Kidney tubule cell (primary cell): Measurements from ENCODE around the gene RASAL2.

Experiments
- DNase-seq: peaks from one replicate; pipeline ENCODE4 v3.0.0-alpha.2; 2018; ENCODE audit warnings: low spot score

The RASAL2 gene

GRCh38 chr1:178093951-178094738 is at the start of gene RASAL2:
Gene RASAL2, plus strand, starts transcription at chr1:178094104. Its CDS starts 389 bp downstream, at chr1:178094493.
- peak; percentile 75 for DNase-seq

DNA sequence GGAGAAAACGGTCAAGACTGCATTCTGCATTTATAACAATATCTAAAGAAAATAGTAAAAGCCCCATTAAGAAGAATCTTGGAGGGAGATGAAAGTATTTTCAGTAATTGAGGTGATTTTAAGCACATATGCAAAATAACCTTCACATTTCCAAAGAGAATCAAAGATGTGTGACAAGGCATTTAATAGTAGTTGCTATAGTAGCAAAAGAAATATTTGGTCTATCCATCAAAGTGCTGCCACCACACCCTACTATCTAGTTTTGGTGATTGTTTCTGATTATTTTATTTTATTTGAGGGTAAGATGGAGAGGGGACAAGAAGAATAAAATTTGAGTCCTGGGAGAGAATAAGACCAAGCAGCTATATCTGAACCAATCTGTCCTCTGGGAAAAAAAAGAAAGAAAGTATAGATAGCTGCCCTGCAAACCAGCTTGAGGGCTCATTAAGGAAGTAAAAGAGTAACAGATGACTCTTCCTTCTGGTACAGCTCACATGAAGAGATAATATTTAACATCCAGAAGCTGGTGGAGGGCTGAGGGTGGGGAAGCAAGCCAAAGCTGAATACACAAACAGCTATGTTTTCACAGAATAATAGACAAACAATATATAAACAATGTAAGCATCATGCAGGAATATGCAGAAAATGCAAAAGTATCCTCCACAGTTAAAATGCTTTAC is 47.2 kb upstream of the RASAL2 start:
- peak; percentile 68 for DNase-seq

- DNase-seq = no peak
Measured at GRCh38 chr1:178047403-178048093, 46.4 kb upstream of the RASAL2 start.

DNA sequence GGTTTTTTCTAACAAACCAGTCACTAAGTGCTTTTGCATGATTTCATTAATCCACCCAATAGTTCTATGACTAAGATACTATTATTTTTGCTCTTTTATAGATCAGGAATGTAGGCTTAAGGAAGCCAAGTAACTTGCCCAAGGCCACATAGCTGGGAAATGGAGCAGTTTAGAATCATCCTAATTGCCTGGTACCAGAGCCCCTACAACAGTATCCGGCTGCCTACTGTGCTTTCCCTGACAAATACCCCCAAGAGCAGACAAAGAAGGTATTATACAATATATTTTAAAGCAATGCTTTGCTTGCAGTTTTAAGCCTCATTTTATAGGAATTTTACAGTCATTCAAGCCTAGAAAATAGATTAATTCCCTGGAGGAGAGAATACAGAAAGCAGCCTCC is 45.5 kb upstream of the RASAL2 start:
- DNase-seq = no peak

DNA sequence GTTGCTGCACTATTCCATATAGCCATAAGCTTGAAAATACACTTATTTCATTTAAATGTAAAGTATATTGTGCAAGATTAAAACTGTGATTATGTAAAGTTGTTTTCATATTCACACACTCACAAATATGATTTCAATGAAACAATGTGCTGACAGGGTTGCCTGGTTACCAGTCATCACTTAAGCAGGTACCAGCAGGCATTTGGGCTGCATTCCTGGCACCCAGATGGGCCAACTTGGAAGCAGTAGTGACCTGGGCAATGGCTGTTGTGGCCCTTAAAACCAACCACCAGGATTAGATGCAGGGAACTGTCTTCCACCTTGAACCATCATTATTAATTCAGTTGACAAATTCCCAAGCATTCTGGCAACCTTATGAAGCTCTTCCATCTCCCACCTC is 45.0 kb upstream of the RASAL2 start:
- no peak for DNase-seq

- DNase-seq = no peak
Measured at GRCh38 chr1:178050084-178050483, 43.8 kb upstream of the RASAL2 start.

DNA sequence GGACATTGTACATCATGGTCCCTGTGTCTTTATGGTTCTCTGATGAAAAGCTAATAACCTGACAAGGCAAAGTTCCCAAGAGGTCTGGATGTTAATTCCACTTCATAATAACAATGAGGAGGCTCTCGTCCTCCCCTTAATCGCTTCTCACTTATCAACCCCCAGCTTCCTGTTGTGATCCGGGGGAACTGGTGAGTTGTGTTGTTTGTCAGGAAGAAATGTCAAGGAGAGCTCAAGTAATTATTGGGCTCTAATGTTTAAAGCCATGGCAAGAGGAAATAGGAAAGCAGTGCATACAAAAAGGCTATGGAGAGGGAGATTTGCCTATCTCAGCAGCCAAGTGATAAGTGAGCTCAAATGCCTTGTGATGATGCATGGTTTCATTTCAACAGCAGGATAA is 42.8 kb upstream of the RASAL2 start:
- DNase-seq = no peak

DNA sequence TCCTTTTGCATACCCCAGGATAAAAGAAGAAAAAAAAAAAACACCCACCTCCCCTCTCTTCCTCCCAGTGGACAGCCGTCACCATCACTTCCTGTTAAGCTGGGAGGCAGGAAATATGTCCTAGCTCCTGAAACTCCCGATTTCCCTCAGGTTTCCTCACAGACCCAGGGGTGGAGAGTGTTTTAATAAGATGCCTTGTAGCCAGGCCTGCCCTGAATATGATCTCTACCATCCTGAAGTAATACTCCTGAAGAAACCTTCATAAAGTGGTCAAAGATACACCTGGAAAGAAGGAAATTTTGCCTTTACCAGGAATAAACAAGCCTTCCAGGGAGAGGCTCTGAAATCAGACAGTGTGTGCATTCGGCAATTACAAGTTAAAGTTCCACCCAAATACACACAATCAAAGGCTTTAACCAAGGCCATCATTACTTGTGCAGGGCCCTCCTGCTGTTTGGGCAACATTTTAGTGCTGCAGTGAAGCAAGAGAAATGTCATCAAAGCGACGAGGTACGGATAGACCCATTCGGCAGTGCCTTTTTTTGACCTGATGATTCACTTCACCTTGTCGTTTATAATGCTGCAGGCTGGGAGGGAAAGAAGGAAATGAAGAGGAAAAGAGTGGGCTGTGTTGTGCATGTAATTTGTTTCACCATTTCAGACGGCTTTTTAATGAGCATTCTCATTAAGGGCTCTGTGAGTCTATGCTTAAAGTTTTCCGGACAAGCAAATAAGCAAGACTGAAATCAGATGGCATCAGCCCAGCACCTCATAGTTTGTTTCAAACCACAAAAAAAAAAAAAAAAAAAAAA is 41.0 kb upstream of the RASAL2 start:
- peak; percentile 76 for DNase-seq

DNA sequence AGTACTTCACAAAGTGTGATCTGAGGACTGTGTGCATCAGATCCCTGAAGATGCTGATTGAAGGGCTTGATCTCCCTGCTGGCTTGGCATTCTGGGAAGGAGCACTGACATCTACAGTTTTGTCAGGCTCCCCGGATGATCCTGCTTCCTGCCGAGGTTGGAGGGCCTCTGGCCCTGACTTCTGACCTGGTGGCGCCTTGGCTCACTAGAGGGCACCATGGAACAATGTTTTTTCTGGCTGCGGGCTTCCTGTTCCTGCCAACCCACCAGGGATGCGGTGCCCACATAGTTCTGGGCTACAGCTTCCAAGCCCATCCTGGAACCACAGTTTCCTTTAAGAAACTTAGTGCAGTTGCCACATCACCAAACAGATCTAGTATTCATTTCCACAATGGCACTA is 38.8 kb upstream of the RASAL2 start:
- DNase-seq = peak; percentile 61

DNA sequence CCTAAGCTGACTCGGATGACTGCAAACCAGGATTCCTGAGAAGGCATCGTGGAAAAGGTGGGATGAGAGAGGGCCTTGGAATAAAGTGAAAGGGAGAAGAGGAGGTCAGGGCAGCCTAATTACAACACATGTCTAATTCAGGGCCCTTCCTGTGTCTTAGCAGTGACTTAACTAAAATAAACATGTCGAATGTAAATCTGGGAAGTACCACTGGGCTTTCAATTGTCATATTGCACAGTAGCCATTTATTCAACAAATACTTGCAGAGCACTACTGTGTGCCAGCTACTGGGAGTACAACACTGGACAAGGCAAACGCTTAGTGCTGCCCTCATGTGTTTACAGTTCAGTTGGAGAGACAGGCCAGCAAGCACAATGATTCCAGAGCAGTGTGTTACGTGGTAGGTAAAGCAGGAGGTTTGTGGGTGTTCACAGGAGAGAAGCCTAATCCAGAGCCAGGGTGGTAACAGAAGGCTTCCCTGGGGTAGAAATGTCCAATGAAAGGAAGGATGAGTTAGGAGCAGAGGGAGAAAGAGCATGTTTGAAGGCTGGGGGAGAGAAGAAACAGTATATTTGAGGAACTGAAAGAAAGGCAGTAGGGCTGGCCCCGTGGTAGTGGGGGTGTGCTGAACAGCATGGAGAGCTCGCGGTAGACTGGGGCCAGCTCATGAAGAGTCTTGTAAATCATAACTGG is 38.0 kb upstream of the RASAL2 start:
- DNase-seq = peak; percentile 54

DNA sequence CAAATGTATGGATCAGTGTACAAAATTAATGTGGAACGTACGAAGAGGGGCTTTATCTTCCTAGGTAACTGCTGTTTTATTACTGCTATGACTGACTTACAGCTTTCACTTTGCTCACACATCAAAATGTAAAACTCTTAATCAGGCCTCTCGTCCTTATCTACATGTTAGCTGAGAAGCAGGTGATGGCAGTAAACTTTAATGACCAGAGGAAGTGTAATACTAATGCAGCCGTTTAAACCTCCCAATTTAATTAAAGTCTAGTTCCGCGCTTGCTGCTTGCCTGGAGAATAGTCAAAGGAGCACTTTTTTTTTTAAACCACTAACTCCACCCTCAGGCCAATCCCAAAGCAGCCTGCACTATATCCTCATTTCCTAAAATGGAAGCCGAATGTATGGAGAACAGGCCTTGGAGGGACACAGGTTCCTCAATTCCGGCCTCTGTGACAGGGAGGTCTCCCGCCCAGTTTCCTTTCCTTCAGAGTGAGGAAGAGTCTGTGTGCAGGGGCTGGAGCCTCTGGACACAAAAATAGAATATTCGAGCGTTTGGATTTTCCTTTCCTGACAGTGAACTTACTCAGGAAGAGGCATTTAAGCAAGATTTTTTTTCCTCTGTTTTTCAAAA is 36.7 kb upstream of the RASAL2 start:
- DNase-seq = no peak

DNA sequence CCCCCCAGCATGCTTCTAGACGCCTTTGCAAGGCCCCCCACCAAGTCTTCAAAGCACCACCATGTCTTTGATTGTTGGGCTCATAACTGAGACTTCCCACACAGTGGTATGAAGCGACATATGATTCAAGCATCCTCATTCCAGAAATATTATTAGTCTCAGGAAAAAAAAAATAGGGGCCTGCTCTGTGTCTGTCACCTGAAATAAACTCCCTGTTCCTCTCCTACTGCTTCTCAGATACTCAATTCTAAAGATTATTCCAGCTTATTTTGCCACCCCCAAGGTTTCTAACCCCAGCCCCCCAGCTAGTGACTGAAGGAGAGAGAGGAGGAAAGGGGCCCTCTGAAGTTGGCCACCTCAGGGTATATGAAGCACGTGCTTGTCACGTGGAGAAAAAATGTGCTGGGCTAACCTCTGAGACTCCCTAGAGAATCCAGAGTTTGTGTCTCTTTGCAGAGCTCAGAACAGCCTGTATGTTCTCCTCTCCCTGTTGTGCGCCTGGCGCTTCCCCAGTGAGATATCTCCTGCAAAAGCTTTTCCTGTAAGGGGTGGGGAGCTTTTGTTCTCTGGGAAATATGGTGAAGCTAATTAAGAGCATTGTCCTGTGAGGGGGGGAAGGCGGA is 35.9 kb upstream of the RASAL2 start:
- DNase-seq = peak; percentile 64

DNA sequence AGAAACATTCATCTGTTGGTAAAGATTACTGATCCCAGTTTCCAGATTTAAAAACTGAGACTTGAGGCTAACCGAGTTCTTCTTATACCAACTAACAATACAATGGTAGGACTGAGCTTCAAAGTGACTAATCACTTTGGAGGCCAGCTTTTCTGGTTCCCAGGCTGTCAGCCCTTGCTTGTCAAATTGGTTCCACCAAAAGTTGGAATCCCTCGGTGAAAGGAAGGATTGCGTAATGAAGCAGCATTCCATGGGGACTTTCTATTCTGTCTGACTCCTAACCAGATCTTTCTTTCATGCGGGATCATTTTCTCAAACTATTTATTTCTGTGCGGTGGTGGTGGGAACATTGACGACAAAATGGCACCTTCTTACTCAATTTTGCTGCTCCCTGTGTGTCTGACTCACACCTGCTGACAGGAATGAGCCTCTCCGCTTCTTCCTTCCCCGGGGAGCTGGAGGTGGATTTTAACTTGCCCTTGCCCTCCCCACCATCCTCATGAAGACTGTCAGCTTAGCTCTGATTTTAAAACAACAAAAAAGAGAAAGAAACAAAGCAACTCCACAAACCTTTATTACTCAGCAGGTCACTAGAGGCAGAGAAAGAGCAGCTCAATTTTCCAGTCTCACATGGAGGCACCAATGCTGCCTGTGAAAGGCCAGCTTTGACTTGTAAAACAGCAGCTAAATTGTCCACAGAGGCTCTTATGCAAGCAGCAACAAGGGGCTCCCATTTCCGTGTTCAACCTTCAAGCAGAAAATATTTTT is 32.9 kb upstream of the RASAL2 start:
- DNase-seq = peak; percentile 54

- no peak for DNase-seq
Measured at GRCh38 chr1:178061620-178062019, 32.3 kb upstream of the RASAL2 start.

DNA sequence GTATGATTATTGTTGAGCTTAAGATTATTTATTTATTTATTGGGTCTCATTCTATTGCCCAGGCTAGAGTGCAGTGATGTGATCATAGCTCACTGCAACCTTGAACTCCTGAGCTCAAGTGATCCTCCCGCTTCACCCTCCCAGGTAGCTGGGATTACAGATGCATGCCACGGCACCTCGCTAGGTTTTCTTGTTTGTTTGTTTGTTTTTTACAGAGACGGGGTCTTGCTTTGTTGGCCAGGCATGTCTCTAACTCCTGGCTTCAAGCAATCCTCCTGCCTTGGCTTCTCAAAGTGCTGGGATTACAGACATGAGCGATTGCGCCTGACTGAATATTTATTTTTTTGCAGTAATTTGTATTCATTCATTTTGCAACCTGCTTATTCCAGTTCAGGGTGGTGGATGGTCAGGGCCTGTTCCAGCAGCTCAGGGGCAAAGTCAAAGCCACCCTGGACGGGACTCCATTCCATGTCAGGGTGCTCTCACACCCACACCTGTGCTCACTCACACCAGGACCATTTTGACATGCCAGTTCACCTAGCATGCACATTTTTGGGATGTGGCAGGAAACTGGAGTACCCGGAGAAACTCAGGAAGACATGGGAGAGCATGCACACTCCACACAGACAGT is 29.6 kb upstream of the RASAL2 start:
- no peak for DNase-seq

GRCh38 chr1:178065250-178065649 is 28.7 kb upstream of the RASAL2 start:
- DNase-seq = no peak

GRCh38 chr1:178066296-178066907 is 27.5 kb upstream of the RASAL2 start:
- DNase-seq = no peak

GRCh38 chr1:178066908-178067614 is 26.8 kb upstream of the RASAL2 start:
- DNase-seq = no peak
